Activated CD8-positive, alpha-beta memory T cell treated with anti-CD3 and anti-CD28 coated beads, Interleukin-2, amount 50 U/mL, for 1 hour (primary cell): ENCODE results near the gene VTI1A.
"Not testable (repeated sequence)": the region's sequence is repeated elsewhere in the genome, so short reads cannot be mapped to it uniquely, and the experiment has no call there.

ENCODE experiments used
- DNase-seq: peaks from one replicate; pipeline ENCODE4 v3.0.0-alpha.2; 2020; ENCODE audit errors: extremely low read depth

VTI1A gene

DNA sequence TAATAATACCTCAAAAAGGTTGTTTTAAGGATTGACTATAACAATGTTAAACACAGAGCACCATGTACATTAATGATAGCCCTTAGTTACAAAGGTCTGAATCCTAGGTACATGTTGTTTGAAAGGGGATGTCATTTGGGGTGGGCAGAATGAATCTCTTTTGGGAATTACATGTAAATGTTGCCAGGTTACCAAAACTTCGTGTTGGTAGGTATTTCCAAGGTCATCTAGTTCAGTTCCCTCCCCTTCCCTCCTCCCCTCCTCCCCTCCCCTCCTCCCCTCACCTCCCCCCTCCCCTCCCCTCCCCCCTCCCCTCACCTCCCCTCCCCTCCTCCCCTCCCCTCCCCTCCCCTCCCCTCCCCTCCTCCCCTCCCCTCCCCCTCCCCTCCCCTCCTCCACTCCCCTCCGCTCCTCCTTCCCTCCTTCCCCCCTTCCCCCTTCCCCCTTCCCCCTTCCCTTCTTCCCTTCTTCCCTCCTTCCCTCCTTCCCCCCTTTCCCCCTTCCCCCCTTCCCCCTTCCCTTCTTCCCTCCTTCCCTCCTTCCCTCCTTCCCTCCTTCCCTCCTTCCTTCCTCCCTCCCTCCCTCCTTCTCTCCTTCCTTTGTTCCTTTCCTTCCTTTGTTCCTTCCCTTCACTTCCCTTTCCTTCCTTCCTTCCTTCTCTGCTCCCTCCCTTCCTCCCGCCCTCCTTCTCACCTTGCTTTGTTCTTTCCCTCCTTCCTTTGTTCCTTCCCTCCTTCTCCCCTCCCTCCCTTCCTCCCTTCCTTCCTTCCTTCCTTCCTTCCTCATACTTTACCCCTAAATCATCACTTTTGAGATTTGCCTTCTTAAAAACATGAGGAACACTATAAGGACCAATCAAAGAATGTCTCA lies 8.1 kb downstream of the VTI1A start:
- DNase-seq, result no peak

- DNase-seq, result no peak
Measured at GRCh38 chr10:112456533-112456932, 9.5 kb downstream of the VTI1A start.

DNA sequence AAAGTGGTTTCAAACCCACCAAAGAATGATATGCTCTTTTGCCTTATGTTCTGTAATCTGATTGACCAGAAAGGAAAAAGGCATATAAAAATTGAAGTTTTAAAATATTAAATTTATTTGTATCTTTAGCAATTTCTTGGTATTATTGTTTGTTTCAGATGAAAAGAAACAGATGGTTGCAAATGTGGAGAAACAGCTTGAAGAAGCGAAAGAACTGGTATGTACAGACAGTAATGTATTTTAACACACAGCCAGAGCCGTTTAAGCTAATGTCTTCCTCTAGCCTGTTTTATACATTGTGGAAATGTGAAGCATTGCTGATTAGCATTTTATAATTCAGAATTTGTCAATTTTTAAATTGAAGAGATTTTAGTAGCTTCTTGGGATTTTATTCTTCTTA lies 13.4 kb downstream of the VTI1A start:
- DNase-seq, result no peak

DNA sequence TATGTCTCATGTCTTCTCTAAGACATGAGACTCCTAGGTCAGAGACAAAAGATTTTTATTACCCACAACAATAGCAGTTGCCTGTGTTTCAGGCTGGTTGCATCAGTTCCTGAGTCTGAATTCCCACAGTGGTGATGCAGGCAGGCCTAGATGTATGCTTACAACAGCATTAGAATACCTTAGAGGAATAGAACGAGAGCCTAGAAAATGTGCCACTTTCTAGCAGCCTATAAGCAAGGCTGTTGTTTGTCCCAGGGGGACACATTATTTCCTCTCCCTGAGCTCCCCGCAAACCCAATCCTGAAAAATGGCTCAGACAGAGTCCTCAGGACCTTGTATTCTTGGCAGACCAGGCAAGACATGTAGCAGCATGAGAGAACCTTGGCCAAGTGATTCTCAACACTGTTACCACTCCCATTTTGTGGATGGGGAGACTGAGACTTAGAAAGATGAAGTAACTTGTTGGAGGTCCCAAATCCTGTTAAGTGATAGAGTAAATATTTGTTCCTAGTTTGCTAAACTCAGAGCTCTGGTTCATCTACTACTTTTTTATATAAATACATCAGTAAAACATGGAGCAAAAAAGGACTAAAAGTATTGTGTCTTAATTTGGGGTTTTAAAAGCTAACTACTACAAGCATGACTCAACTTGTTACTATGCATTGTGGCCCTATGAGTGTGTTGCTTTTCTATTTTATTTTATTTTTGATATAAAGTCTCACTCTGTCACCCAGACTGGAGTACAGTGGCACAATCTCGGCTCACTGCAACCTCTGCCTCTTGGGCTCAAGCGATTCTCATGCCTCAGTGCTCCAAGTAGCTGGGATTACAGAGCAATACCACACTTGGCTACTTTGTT lies 14.2 kb downstream of the VTI1A start:
- no peak for DNase-seq

DNA sequence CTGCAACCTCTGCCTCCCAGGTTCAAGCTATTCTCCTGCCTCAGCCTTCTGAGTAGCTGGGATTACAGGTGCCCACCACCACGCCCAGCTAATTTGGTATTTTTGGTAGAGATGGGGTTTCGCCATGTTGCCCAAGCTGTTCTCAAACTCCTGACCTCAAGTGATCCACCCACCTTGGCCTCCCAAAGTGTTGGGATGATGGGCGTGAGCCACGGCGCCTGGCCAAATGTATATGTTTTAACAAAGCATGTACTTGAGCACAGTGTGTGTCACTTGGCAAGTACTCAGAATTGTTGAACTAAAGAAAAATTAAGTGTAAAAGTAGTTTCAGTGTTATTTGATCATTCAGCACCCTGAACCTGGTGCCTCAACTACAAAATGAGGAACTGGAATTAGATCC lies 17.1 kb downstream of the VTI1A start:
- not testable (repeated sequence) for DNase-seq

DNA sequence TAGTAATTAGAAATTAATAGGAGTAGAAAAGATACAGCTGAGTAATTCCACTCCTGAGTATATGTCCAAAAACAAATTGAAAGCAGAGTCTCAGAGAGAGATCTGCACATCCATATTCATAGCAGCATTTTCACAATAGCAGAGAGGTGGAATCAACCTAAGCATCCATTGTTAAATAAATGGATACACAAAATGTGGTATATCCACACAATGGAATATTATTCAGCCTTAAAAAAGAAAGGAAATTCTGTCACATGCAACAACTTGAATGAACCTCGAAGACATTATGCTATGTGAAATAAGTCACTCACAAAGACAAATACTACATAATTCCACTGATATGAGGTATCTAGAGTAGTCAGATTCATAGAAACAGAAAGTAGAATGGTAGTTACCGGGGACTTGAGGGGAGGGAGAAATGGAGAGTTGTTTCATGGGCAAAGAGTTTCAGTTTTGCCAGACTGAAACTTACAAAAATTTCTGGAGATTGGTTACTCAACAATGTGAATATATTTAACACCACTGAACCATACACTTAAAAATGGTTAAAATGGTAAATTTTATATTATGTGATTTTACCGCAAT lies 18.4 kb downstream of the VTI1A start:
- no peak for DNase-seq

GRCh38 chr10:112466802-112467201 lies 19.8 kb downstream of the VTI1A start:
- no peak for DNase-seq

DNA sequence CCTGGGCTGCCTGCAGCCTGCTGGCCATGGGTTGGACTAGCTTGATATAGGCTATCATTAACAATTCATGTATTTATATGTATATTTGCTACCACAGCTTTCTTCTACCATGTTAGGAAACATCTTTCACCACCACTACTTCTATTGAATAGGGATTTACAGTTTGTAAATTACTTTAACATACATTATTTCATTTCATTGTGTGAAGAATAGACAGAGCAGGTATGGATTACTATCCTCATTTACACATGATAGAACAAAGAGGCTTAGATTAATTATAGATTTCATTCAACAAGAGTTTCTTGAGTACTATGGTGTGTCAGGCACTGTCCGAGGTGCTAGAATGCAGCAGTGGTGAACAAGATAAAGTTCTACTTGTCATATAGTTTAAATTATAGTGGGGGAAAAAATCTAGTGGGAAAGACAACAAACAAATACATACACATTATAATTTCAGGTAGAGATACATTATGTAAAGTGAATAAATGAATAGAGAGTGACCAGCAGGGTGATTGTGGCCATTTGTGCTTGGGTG lies 20.6 kb downstream of the VTI1A start:
- DNase-seq, result no peak

- DNase-seq, result no peak
Measured at GRCh38 chr10:112471878-112472487, 25.0 kb downstream of the VTI1A start.

GRCh38 chr10:112475575-112476218 lies 28.7 kb downstream of the VTI1A start:
- no peak for DNase-seq

GRCh38 chr10:112481602-112482001 lies 34.6 kb downstream of the VTI1A start:
- no peak for DNase-seq

- no peak for DNase-seq
Measured at GRCh38 chr10:112484399-112484798, 37.4 kb downstream of the VTI1A start.

DNA sequence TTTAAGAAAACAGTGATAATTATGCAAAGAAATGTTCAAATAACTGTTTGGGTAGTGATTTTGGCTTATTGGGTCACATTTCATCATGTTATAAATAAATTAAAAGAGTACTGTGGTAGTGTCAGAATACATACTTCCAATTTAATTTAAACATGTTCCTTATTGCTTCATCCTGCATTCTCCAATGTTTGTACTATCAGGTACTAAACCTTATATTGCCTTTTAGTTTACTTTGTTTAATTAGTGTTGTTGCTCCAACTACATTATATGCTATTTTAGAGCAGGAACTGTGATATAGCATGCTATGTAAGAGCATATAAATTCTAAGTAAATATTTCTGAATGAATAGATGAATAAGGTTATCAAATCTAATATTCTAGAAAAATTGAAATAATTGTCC lies 40.9 kb downstream of the VTI1A start:
- DNase-seq, result no peak

DNA sequence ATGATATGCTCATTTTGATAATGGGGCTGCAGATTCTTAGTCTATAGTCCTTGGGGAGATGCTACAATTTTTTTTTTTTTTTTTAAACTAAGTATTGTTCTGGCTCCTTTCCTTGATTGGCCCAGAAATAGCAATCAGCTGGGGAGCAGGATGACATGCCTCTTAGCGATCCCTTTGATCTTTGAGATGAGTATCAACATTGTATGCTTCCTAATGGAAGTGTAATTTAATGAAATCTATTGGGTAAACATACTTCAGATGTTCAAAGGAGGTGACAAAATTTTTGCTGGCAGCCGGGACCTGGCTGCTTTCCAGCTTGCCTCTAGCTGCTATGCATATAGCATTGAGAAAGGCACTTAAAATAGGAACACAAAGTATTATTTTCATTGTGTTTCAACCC lies 43.5 kb downstream of the VTI1A start:
- DNase-seq, result no peak

GRCh38 chr10:112491144-112491543 lies 44.1 kb downstream of the VTI1A start:
- DNase-seq, result no peak

DNA sequence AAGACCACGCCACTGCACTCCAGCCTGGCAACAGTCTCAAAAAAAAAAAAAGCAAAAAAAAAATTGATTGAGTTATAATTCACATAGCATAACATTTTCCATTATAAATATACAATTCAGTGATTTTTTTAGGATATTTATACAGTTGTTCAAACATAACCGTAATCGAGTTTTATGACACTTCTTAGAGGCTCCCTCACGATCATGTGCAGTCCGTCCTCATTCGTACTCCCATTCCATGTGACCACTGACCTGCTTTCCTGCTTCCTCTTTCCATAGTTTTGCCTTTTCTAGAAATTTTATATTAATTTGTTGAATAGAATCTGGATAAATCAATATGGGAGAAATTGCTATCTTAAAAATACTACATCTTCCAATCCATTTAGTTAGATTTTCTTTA lies 45.7 kb downstream of the VTI1A start:
- no peak for DNase-seq

DNA sequence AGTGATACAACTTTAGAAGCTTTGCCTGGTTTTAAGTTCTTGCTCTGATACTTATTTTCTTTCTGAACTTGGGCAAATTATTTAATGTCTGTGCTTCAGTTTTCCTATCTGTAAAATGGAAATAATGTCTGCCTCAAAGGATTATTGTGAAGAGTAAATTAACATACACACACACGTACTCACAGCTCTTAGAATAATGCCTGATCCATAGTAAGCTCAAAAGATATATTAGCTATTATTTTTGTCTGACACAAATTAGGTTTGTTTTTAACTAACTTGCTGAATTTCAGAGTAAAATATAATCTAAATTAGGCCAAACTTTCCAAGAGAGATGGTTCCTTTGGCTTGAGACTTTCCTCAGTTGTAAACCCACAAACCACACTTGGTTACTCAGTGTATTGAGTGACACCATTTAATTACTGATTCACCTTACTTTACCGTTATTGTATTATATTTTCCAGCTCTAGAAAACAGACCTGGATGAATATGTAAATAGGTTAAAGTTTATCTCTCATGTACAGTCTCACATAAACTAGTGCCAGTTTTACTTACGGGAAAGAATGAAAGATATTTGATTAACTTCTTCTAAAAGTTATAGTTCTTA lies 50.4 kb downstream of the VTI1A start:
- DNase-seq, result no peak

- no peak for DNase-seq
Measured at GRCh38 chr10:112498806-112499205, 51.8 kb downstream of the VTI1A start.

DNA sequence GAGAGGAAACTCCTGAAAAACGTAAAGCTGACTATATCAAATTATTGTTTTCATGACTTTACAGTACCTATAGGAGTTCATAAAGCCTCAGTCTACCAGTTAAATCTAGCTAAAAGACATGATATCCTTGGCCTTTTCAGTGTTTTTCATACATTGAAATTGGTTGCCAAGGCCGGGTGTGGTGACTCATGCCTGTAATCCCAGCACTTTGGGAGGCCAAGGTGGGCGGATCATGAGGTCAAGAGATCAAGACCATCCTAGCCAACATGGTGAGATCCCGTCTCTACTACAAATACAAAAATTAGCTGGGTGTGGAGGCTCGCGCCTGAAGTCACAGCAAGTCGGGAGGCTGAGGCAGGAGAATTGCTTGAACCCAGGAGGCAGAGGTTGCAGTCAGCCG lies 53.0 kb downstream of the VTI1A start:
- not testable (repeated sequence) for DNase-seq

- no peak for DNase-seq
Measured at GRCh38 chr10:112502536-112502935, 55.5 kb downstream of the VTI1A start.

DNA sequence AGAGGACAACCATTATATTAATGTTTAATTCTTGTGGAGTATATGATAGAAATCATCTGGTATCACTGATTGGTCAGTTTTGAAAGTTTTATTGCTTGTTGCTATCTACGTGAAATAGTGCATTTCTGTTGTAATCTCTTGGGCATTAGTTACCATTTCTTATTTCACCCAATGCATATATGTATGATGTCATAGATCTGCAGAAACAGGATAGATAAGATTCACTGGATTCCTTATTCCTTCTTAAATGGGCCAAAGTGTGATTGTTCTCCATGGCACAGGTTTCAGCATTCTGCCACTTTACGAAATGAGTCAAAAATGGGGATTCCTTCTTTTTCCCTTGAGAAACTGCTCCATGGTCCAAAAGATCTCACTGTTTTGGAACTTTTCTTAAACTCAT lies 56.6 kb downstream of the VTI1A start:
- no peak for DNase-seq
